Bronchus fibroblast of lung (primary cell): ENCODE measurements around the gene TERT. TPM values are rescaled to one million over a fixed set of nuclear protein-coding genes. Genes with fewer than 3 reads are reported as not detected.

Experiments
- total RNA-seq: library from RNA; depleted of rRNA; stranded (reverse); fragments of >200 nt; gene quantifications from 2 replicates; pipeline ENCODE4 v1.2.3, GENCODE V29; 2015

The TERT gene
- total RNA-seq = not detected in 2 replicates

GRCh38 chr5:1294835-1295649 lies at the start of gene TERT:
Gene TERT (minus strand): TSS chr5:1295068. CDS start chr5:1294989, 79 bp downstream.

GRCh38 chr5:1225081-1225480 lies 69.8 kb downstream of the TERT start, which contains the start of gene SLC6A18:
Gene SLC6A18 (plus strand): TSS chr5:1225381. CDS start chr5:1225478, 97 bp downstream.

Other genes with a start within 250 kb of the TERT start
- 4.7 and 5.5 TPM in 2 replicates for gene SLC12A7, start 183.0 kb downstream of the TERT start, total RNA-seq
- gene SLC6A19, start 93.5 kb downstream of the TERT start, total RNA-seq = not detected in 2 replicates
- not detected in 2 replicates for gene SLC6A18, start 69.7 kb downstream of the TERT start, total RNA-seq
- gene CLPTM1L, start 50.0 kb upstream of the TERT start, total RNA-seq = 76.2 and 80.4 TPM in 2 replicates
- gene SLC6A3, start 150.4 kb upstream of the TERT start, total RNA-seq = not detected in 2 replicates
- gene LPCAT1, start 228.9 kb upstream of the TERT start, total RNA-seq = 56.7 and 56.8 TPM in 2 replicates